ENCODE measurements around the gene LGALS3BP. TPM values are rescaled to one million over a fixed set of nuclear protein-coding genes. Genes with fewer than 3 reads are reported as not detected.

LGALS3BP gene
- polyA plus RNA-seq, 3 donors, result 100 to 126 (median 115) TPM

DNA sequence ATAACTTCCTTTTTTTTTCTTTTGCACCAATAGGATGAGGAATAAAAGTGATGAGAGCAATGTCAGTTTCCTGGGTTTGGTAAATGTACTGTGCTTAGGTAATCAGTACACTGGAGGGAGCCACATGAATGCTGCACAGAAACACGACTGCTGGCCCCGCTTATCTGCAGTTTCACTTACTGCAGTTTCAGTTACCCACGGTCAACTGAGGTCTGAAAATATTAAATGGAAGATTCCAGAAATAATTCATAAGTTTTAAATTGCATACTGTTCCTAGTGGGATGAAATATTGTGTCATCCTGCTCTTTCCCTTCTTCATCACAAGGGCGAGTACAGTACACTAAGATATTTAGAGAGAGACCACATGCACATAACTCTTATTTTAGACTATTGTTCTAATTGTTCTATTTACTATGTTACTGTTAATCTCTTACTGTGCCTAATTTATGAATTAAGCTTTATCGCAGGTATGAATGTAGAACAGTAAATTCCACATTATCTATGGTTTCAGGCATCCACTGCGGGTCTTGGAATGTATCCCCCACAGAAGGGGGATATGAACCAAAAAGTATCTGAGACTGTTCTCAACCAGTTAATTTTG, 6.4 kb upstream of the LGALS3BP start:
- no peak for DNase-seq (ENCODE audit: low read depth in 3 of 3, low spot score in 2 of 3)

DNA sequence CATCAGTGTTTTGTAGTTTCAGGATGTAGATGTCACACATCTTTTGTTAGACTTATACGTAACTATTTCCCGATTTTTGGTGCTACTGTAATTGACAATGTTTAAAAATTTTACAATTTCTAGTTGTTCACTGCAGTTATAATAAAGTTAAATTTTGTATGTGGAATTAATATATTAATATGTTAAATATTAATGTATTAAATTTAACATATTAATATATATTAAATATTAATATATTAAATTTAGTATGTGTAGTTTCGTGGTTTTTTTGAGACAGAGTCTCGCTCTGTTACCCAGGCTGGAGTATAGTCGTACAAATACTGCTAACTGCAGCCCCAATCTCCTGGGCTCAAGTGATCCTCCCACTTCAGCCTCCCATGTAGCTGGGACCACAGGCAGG, 5.7 kb upstream of the LGALS3BP start:
- no peak for DNase-seq (ENCODE audit: low read depth in 3 of 3, low spot score in 2 of 3)

DNA sequence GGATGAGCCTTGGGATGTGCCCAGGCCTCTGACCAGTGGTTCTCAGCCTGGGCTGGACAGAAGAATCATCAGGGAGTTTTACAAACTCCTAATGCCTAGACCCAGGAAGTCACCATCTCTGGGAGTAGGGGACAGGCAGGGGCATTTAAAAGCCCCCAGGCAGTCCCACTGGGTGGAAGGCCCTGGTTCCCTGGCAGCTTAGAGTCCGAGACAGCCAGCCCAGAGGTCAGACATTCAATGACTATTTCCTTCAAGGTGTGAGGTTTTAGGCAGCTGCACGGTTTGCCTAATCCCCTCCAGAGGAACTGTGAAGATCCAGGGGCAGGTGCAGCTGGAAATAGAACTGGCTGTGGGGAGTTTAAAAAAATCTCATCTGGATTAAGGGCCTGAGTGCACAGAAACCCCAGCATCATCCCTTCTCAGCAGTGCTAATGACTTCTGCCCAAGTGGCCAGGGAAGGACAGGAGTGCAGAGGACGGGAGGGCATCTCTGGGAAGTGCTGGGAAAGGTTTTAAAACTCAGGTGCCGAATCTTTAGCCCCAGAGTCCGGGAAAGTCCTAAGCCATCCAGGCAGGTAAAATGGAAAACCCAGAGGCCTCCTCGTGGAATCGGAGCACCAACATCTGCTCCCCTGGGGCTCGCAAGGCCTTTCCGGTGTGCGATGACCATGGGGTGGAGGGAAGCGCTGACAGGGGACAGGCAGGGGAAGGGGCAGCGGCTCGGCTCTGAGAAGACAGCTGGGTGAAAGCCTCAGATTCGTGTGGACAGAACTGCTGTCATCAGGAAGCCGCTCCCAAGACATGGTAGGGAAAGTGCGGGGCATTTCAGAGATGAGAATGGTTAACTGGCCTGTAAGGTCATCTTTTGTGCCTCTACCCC, 1.5 kb upstream of the LGALS3BP start:
- DNase-seq (ENCODE audit: low read depth in 3 of 3, low spot score in 2 of 3), result no peak

DNA sequence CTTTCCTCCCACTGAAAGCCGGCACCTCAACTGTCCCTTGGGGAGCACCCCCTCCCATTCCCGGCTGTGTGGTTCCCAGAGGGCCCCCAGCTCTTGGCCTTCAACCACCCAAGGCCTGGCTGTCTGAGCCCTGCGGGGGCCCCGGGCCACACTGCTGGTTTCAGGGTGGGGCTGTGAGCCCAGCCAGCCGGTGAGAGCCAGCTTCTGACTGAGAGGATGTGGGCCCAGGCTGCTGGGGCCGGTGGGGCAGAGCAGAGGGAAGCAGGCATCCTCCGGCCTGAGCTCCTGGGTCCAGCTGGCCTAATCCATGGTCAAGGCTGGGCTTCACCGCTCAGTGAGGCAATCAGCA, 875 bp upstream of the LGALS3BP start:
- DNase-seq (ENCODE audit: low read depth in 3 of 3, low spot score in 2 of 3), result no peak

DNA sequence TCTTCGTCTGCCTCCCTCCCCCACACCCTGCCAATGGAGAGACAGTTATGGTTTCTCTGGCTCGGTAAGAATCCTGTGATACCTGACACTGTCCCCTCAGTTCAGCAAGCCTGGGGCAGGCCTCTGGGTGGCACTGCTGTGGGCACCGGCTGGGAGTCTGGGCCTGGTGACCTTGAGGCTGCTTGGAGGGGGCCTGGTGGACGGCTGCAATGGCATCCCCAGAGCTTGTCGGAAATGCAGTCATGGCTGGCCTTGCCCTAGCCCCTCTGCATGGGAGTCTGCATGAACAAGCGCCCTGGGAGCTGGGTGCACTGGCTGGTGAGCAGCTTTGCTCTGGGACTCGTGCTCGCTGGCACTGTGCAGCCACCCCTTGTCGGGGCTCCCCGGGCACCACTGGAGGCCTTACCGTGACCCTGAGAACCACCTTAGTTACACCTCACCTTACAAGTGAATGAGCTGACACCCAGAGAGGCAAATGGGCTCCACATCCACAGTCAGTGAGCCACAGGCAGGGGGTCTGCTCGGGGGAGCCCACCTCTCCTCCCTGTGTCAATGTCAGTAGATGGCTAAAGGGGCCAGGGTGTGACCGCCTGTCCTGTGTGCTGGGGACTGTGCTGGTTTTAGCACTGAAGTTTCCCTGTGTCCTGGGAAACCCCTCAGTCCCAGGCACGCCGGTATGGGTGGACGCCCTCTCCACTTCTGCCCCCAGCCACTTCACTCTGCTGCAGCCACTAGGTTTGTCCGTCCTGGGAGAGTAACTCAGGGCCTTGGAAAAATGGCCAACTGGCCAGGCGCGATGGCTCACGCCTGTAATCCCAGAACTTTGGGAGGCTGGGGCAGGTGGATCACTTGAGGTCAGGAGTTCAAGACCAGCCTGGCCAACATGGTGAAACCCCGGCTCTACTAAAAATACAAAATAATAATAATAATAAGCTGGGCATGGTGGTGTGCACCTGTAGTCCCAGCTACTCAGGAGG, 1.4 kb downstream of the LGALS3BP start:
- DNase-seq (ENCODE audit: low read depth in 3 of 3, low spot score in 2 of 3), result no peak

DNA sequence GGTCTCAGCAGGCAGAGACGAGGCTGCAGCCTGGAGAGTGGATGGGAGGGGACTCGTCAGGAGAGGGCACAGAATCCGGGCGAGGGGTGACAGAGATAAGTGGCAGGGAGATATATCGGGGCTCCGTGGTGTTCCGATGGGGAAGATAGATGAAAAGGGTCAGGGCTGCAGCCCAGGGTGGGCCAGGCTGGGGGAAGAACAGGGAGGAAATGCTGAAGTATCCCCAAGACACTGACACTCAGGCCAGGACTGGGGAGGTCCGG, 2.1 kb downstream of the LGALS3BP start:
- no peak for DNase-seq (ENCODE audit: low read depth in 3 of 3, low spot score in 2 of 3)

DNA sequence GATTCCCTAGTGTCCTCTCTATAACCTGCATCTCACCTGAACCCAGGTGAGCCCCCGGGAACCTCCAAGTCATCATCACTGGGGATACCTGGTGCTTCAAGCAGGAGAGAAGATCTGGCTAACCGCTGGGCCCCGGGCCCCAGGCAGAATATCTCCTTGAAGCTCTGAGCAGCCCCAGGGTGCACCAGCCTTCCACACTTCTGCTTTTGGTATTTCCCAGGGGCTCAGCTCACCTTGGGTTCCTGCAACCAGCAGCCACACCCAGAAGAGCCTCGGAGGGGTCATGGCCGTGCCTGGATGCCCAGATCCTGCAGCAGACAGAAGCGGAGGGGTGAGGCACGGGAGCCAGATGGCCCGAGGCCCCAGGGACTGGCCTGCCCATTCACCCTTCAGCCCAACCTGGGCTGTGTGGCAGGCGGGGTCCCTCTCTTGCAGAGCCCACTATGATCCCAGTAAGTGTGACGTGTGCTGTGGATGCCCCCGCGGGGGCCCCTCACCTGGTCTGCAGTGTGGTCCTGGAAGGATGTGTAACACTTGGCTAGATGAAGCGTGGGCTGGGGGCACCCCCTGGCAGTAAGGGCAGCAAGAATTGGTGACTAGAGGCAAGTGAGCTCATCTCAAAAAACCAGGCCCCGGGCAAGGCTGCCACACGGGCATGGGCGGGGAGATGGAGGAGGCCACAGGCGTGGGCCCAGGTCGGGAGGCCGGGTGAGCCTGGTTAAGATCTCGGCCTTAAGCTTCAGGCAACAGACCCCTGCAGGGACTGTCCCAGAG, 2.6 kb downstream of the LGALS3BP start:
- no peak for DNase-seq (ENCODE audit: low read depth in 3 of 3, low spot score in 2 of 3)

DNA sequence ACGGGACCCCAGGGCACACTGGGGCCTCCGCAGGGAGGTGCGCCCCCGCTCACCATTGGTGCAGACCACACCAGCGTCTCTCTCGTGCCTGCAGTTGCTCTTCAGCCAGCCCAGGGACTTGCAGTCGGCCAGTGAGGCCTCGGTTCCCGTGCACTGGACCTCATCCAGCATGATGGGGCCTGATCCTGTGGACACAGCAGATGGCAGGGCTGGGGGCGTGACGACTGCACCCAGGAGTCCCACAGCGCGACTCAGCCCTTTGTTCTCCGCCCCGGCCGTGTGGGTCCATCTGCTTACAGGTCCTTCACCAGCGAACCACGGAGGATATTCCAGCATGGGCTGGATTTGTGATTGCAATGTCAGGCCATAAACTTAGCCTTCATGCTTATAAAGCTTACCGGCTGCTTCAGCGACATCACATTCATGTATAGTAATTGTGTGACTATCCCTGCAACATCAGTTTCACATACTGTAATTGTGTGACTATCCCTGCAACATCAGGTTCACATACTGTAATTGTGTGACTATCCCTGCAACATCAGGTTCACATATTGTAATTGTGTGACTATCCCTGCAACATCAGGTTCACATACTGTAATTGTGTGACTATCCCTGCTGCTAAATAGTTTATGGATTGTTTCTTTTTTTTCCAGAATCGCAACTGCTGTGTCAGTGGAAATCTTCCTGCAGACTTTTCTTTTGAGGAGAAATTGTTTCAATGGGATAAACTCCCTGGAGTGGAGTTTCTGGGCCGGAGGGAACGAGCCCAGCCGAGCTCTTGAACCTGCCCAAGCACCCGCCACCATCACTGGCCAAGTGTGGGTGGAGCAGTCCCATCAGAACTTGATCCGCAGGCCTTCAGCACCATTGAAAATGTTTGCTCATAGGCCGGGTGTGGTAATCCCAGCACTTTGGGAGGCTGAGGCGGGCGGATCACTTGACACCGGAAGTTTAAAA, 4.8 kb downstream of the LGALS3BP start:
- peak in 1 of 3 donors; percentile 57 for DNase-seq (ENCODE audit: low read depth in 3 of 3, low spot score in 2 of 3)

DNA sequence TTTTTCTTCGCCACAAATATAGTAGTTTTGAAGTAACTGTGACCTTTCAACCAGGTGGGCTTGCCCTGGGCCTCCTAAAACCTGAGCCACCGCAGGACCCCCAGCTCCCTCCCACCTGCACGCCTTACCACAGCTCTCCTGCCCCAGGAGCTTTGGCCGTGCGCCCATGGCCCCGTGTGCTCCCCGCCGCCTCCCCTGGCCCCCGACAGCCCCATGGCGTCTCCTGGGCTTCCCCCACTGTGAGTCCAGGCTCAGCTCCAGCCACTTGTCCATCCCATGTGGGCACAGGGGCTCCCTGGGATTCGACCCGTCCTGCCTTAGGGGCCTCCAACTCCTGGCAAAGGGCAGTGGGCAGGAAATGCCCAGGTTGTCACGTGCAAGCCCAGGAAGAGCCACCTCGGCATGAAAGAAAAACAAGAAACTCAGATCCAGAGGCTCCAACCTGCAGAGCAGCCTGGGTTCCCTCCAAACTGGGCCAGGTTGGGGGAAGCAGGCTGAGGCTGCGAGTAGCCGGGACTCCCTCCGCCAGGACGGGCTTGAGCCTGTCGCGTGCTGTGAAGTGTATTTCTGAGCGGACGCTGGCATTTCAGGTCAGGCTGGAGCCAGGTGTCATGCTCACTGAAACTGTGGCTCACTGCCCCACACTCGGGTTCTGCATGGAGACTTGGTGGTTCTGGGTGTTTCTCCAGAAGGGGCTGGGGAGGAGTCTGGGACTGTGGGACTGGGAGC, 5.8 kb downstream of the LGALS3BP start:
- no peak for DNase-seq (ENCODE audit: low read depth in 3 of 3, low spot score in 2 of 3)

DNA sequence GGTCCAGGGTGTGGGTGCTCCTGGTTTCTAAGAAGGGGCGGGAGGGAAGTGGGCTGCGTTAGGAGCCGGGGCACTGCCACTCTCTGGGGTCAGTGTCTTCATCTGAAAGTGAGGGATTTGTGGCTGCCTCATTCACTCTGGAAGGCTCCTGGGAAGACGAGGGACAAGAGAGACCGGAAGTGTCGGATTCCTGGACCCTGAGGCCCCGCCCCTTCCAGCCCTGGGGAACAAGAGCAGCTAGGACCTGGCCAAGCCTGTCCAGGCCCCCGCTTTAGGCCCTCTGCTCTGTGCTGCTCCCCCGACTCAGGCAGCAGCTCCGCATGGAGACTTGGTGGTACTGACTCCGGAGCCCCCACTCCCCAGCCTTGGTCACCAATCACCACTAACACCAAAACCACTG, 6.5 kb downstream of the LGALS3BP start:
- DNase-seq (ENCODE audit: low read depth in 3 of 3, low spot score in 2 of 3), result no peak

DNA sequence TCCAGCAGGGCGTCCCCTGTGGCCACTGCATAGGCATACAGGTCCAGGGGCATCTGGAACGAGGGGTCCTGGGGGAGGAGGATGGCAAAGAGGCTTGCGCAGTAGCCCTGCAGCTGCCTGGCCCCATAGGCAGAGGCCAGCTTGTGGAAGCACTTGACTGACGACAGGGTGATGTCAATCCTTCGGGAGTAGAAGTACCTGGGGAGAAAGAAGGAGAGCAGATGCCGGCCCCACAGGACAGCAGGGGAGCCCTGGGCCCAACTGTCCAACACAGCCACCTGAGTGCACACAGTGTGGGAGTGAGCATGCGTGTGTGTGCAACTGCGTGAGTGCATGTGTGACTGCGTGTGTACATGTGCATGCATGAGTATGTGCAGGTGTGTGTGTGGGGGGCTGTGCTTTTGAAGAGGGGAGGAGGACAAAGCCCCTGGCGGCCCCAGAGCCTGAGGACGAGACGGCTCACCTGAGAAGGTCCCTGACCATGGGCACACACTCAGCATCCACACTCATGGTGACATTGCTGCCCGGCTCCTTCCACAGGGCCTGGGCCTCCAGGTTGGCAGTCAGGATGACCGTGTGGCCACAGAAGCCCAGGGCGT, 7.1 kb downstream of the LGALS3BP start:
- DNase-seq (ENCODE audit: low read depth in 3 of 3, low spot score in 2 of 3), result no peak

DNA sequence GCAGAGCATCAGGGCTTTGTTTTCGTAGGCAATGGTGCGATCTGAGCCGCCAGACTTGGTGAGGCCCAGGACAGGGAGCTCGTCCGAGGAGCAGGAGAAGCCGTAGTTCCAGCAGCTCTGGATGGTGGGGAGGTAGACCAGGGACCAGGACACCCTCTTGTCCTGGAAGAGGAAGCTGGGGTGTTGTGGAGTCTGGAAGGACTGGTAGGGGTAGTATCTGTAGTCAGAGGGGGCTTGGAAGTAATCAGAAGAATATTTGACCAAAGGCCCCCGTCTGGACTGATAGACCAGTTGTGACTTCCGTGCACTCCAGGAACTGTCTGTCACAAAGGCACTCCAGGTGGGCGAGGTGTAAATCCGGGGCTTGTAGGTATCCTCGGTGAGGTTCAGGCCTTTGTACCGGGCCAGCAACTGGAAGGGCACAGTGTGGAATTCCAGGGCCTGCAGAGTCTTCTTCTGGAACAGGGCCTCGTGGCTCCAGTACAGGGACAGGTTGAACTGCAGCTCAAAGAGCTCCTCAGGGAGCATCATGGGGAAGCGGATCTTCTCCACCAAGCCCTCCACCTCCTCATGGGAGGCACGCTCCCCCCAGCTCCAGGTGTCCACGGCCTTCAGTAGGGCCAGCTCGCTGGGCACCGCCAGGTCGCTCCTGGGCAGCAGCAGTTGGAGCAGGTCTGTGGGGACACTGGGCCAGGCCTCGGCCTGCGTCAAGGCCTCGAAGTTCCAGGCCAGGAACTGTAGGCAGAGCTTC, 7.8 kb downstream of the LGALS3BP start:
- no peak for DNase-seq (ENCODE audit: low read depth in 3 of 3, low spot score in 2 of 3)

DNA sequence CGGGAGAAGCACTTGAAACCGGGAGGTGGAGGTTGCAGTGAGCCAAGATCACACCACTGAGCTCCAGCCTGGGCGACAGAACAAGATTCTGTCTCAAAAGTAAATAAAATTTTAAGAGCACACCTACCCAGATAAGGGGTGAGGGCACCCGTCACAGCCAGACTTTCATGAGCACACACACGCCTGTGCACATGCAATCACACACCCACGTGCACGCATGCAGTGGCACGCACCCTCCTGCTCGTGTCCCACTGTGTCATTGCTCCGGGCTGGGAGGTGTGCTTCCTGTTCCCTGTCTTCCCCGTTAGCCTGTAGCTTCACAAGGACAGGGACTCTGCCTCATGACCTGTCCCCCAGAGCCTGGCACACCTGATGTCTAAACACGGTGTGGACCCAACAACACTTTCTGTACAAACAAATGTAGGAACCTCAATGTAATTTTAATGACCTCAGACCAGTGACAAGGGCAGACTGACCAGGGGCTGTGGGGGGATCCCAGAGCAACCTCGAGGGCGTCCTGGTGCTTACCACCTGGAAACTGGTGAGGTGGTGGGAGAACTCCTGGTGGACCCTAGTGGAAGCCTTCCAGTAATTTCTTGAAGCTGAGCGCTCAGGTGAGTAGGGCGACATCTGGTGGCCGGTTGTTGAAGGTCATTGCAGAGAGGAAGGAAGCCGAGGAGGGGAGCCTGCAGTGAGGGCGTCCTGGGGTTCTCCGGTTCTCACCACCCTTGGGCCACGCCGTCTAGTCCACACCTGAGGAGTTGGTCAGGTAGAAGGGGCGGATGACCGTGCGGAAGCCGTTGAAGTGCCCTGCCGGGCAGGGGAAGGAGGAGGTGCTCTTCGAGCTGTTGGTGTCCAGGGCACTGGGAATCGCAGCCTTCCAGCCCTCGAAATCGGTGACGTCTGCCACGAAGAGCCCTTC, 8.6 kb downstream of the LGALS3BP start:
- DNase-seq (ENCODE audit: low read depth in 3 of 3, low spot score in 2 of 3), result peak in 1 of 3 donors; percentile 72

DNA sequence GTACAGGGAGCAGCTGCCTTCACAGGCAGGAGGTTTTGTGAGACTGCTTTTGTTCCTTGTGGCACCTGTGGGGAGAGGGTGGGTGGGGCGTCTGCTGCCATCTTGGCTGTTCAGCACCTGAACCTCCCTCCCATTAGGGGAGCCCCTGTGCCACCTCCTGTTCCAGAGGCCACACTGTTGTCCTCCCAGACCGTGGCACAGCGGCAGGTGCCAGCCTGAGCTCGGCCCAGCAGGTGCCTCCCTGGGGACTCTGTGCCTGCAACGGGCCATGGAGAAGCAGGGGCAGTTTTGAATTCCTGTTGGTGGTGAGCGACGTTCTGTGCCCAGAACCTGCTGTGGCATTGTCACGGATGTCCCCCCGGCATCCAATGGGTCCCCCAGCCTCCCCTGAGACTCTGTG, 9.9 kb downstream of the LGALS3BP start:
- no peak for DNase-seq (ENCODE audit: low read depth in 3 of 3, low spot score in 2 of 3)

DNA sequence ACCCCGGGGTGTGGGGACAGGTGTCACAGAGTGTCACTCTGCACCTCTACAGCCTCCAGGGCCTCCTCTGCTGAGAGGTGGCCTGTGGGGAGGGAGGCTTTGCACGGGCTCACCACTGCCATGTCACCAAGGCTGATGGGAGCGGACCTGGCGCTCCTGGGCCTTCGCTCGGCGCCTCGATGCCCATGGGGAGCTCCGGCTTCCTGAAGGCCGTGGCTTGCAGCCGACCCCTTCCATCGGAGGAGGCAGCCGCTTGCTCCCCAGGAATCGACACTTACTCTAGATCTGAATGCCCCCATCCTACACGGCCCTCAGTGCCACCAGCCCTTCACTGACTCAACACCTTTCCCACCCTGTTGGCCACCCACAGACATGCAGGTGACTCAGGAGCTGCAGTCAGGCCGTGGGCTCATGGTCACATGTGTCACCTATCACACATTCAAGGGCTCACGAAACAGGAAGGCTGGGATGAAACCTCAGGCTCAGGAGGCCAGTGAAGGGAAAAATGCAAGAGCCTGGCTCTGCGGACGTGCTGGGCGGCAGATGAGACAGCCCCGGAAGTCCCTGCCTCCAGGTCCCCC, 11.9 kb downstream of the LGALS3BP start:
- no peak for DNase-seq (ENCODE audit: low read depth in 3 of 3, low spot score in 2 of 3)

DNA sequence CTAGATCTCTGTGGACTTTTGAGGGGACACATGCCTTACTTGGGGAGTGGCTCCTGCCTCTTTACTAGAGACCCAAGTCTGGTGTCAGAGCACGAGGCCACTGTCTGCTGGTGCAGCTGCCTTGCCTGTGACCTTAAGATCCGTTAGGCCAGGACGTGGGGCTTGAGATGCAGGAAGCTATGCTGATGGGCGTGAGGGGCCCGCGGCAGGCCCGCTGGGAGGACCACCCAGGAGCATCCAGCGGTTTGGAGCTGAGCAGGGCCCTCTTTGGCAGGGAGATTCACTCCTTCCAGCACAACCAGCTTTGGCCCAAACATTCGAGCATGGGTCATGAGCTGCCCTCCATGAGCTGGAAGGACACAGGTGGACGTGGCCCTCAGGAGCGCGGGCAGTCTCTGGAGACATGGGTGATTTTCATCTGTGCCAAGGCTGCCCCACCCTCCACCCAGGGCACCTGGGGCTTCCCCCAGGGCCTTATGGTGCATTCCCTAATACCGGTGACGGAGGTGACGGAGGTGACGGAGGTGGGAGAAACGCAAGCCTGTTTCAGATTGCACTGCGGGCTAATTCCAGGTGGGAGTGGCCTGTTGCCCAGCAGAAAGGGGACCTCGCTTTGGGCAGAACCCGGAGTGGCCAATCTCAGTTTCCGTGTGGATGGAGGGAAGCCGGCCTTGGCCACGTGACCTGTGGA, 12.7 kb downstream of the LGALS3BP start:
- DNase-seq (ENCODE audit: low read depth in 3 of 3, low spot score in 2 of 3), result no peak

All from right renal cortex interstitium (tissue), 3 donors.